Hepatocyte (in vitro differentiated cells): Measurements from ENCODE around the gene FOXRED2. TPM values are rescaled to one million over a fixed set of nuclear protein-coding genes. Genes with fewer than 3 reads are reported as not detected.

Source experiments
- DNase-seq: peaks from one replicate; pipeline ENCODE4 v3.0.0-alpha.2; 2016; ENCODE audit warnings: low spot score
- H2AFZ ChIP-seq: fragments of 200-600 bp; sonication (generic); 2 replicates; pipeline ENCODE4 v1.6.0; 2016; ENCODE audit warnings: antibody characterized with exemption, mild to moderate bottlenecking
- H3K27ac ChIP-seq: fragments of 200-600 bp; sonication (generic); 2 replicates; pipeline ENCODE4 v1.5.1; 2016; ENCODE audit warnings: mild to moderate bottlenecking
- H3K27me3 ChIP-seq: fragments of 200-600 bp; sonication (generic); 2 replicates; pipeline ENCODE4 v1.6.1; 2016
- H3K36me3 ChIP-seq: fragments of 200-600 bp; sonication (generic); replicated peaks from 2 replicates; pipeline ENCODE4 v1.5.1; 2016; ENCODE audit warnings: low read depth; ENCODE audit not compliant: insufficient read depth
- H3K4me1 ChIP-seq: fragments of 200-600 bp; sonication (generic); 2 replicates; pipeline ENCODE4 v1.5.1; 2016; ENCODE audit warnings: mild to moderate bottlenecking, moderate library complexity; ENCODE audit not compliant: insufficient read depth
- H3K4me2 ChIP-seq: fragments of 200-600 bp; sonication (generic); 2 replicates; pipeline ENCODE4 v1.6.0; 2016
- H3K4me3 ChIP-seq: fragments of 200-600 bp; sonication (generic); 2 replicates; pipeline ENCODE4 v1.5.1; 2016; ENCODE audit warnings: mild to moderate bottlenecking
- H3K79me2 ChIP-seq: fragments of 200-600 bp; sonication (generic); 2 replicates; pipeline ENCODE4 v1.6.0; 2017; ENCODE audit warnings: mild to moderate bottlenecking
- H3K9me2 ChIP-seq: fragments of 200-600 bp; sonication (generic); replicated peaks from 2 replicates; pipeline ENCODE4 v1.6.0; 2017; ENCODE audit warnings: mild to moderate bottlenecking; ENCODE audit not compliant: insufficient read depth
- H3K9me3 ChIP-seq: fragments of 200-600 bp; sonication (generic); 2 replicates; pipeline ENCODE4 v1.5.1; 2016; ENCODE audit warnings: low read depth, mild to moderate bottlenecking
- H4K20me1 ChIP-seq: fragments of 200-600 bp; sonication (generic); 2 replicates; pipeline ENCODE4 v1.6.0; 2016; ENCODE audit warnings: mild to moderate bottlenecking; ENCODE audit not compliant: insufficient read depth, poor library complexity, severe bottlenecking
- CTCF ChIP-seq: fragments of 200-600 bp; sonication (generic); IDR thresholded peaks from 2 replicates; pipeline ENCODE4 v1.5.1; 2016; ENCODE audit warnings: antibody characterized with exemption, mild to moderate bottlenecking; ENCODE audit not compliant: poor library complexity
- EZH2 ChIP-seq: fragments of 200-600 bp; sonication (generic); IDR thresholded peaks from 2 replicates; pipeline ENCODE4 v1.6.1; 2016; ENCODE audit warnings: antibody characterized with exemption, mild to moderate bottlenecking, borderline replicate concordance
- EZH2phosphoT487 ChIP-seq: fragments of 200-600 bp; sonication (generic); IDR thresholded peaks from one replicate; pipeline ENCODE4 v1.6.1; 2018; ENCODE audit warnings: antibody characterized with exemption, mild to moderate bottlenecking, low read depth, moderate library complexity; ENCODE audit not compliant: unreplicated experiment, severe bottlenecking
- WGBS: methylation state at CpG from one replicate; pipeline ENCODE4 v1.1.6; 2016; ENCODE audit warnings: low lambda C conversion rate; ENCODE audit errors: missing lambda C conversion rate; 5-methylcytosine and 5-hydroxymethylcytosine counted together
- polyA plus RNA-seq: library from polyadenylated mRNA; unstranded; fragments of >200 nt; fragmentation: Nextera tagmentation; extraction: Ambion mirVana; gene quantifications from 2 replicates; pipeline ENCODE4 v1.2.1, GENCODE V29; 2016
- total RNA-seq: library from RNA; depleted of rRNA; stranded (reverse); fragments of >200 nt; gene quantifications from 2 replicates; pipeline ENCODE4 v1.2.3, GENCODE V29; 2014

Gene FOXRED2
- total and polyA plus RNA-seq, 2 experiments from 2014 or later, result 7.7 to 8.5 TPM

- Histone ChIP-seq H3K4me2 (no peak overlapping the region), H3K9me2 (no peaks in the 10 kb centered on the region), H3K27ac (no peak overlapping the region), H3K36me3 (no peaks in the 10 kb centered on the region), H3K27me3 (no peaks in the 10 kb centered on the region), H3K4me3 (no peak overlapping the region), H3K4me1 (peaks cover 19% of the 10 kb centered on the region), H3K9me3 (no peaks in the 10 kb centered on the region), H2AFZ (no peak overlapping the region), H4K20me1 (no peaks in the 10 kb centered on the region), H3K79me2 (no peaks in the 10 kb centered on the region)
- WGBS, result 89% methylated on average over 12 of the region's 12 CpGs
- no peak for TF ChIP-seq CTCF
- TF ChIP-seq EZH2phosphoT487, result no peak
- peak; percentile 2 for DNase-seq
Observed at GRCh38 chr22:36456464-36456845, 50.4 kb downstream of the FOXRED2 start.

GRCh38 chr22:36455571-36456463 is 51.0 kb downstream of the FOXRED2 start:
- Histone ChIP-seq H3K4me1 (peaks cover 21% of the 10 kb centered on the region), H4K20me1 (no peaks in the 10 kb centered on the region), H2AFZ (no peak overlapping the region), H3K79me2 (no peaks in the 10 kb centered on the region), H3K27ac (peak overlapping the region; percentile 94), H3K4me3 (no peak overlapping the region), H3K9me2 (no peaks in the 10 kb centered on the region), H3K27me3 (no peaks in the 10 kb centered on the region), H3K9me3 (no peaks in the 10 kb centered on the region), H3K36me3 (no peaks in the 10 kb centered on the region), H3K4me2 (peak overlapping the region; percentile 82)
- DNase-seq, result peak; percentile 27
- no peak for TF ChIP-seq EZH2phosphoT487
- no peak for TF ChIP-seq EZH2
- no peak for TF ChIP-seq CTCF
- 78% methylated on average over 21 of the region's 21 CpGs for WGBS

GRCh38 chr22:36454916-36455570 is 51.8 kb downstream of the FOXRED2 start:
- Histone ChIP-seq H3K27me3 (no peaks in the 10 kb centered on the region), H3K79me2 (no peaks in the 10 kb centered on the region), H3K4me1 (peaks cover 21% of the 10 kb centered on the region), H2AFZ (peak overlapping the region; percentile 32), H3K9me2 (no peaks in the 10 kb centered on the region), H3K4me2 (peak overlapping the region; percentile 82), H3K9me3 (no peaks in the 10 kb centered on the region), H4K20me1 (no peaks in the 10 kb centered on the region), H3K4me3 (peak overlapping the region; percentile 7), H3K27ac (peak overlapping the region; percentile 94), H3K36me3 (no peaks in the 10 kb centered on the region)
- DNase-seq, result peak; percentile 98
- TF ChIP-seq CTCF (peak; percentile 5), EZH2 (no peak)
- 3% methylated on average over 42 of the region's 61 CpGs for WGBS
